GM21723 (cell line): ENCODE data around the gene SNX24.
"Not testable (repeated sequence)": the region's sequence is repeated elsewhere in the genome, so short reads cannot be mapped to it uniquely, and the experiment has no call there.

ENCODE experiments used
- ATAC-seq: cut with Tn5 transposase; IDR thresholded peaks from one replicate; pipeline ENCODE4 v1.9.1; 2021; ENCODE audit warnings: mild to moderate bottlenecking, moderate library complexity; ENCODE audit not compliant: unreplicated experiment

SNX24 gene

GRCh38 chr5:122870219-122870856 lies 24.9 kb downstream of the SNX24 start:
- ATAC-seq: no peak

- ATAC-seq: no peak
Observed at GRCh38 chr5:122871661-122872060, 26.2 kb downstream of the SNX24 start.

- no peak for ATAC-seq
Observed at GRCh38 chr5:122874179-122874875, 28.9 kb downstream of the SNX24 start.

- ATAC-seq: peak; percentile 66
Observed at GRCh38 chr5:122877518-122877917, 32.1 kb downstream of the SNX24 start.

- no peak for ATAC-seq
Observed at GRCh38 chr5:122879076-122879475, 33.7 kb downstream of the SNX24 start.

- no peak for ATAC-seq
Observed at GRCh38 chr5:122880170-122880689, 34.8 kb downstream of the SNX24 start.

- peak; percentile 77 for ATAC-seq
Observed at GRCh38 chr5:122880749-122881148, 35.3 kb downstream of the SNX24 start.

- no peak for ATAC-seq
Observed at GRCh38 chr5:122882831-122883230, 37.4 kb downstream of the SNX24 start.

- ATAC-seq: no peak
Observed at GRCh38 chr5:122885045-122885517, 39.7 kb downstream of the SNX24 start.

GRCh38 chr5:122885891-122886290 lies 40.5 kb downstream of the SNX24 start:
- ATAC-seq: no peak

GRCh38 chr5:122895141-122895540 lies 49.7 kb downstream of the SNX24 start:
- no peak for ATAC-seq

- no peak for ATAC-seq
Observed at GRCh38 chr5:122896598-122897282, 51.3 kb downstream of the SNX24 start.

- ATAC-seq: no peak
Observed at GRCh38 chr5:122897283-122897602, 51.8 kb downstream of the SNX24 start.

- no peak for ATAC-seq
Observed at GRCh38 chr5:122901346-122901745, 55.9 kb downstream of the SNX24 start.

- ATAC-seq: no peak
Observed at GRCh38 chr5:122902263-122902662, 56.9 kb downstream of the SNX24 start.

- ATAC-seq: no peak
Observed at GRCh38 chr5:122906768-122907167, 61.4 kb downstream of the SNX24 start.

GRCh38 chr5:122907276-122907675 lies 61.9 kb downstream of the SNX24 start:
- ATAC-seq: no peak

GRCh38 chr5:122908108-122908507 lies 62.7 kb downstream of the SNX24 start:
- ATAC-seq: no peak

GRCh38 chr5:122908662-122909061 lies 63.2 kb downstream of the SNX24 start:
- ATAC-seq: no peak

GRCh38 chr5:122909470-122910100 lies 64.2 kb downstream of the SNX24 start:
- ATAC-seq: no peak

- not testable (repeated sequence) for ATAC-seq
Observed at GRCh38 chr5:122913436-122913835, 68.0 kb downstream of the SNX24 start.
